HG02938 (cell line): ENCODE measurements around the gene RPP14.
A peak's percentile ranks its signal among the peaks of the same experiment; 100 is the strongest.
"Not testable (repeated sequence)": the region's sequence is repeated elsewhere in the genome, so short reads cannot be mapped to it uniquely, and the experiment has no call there.

Experiments used
- ATAC-seq: cut with Tn5 transposase; IDR thresholded peaks from one replicate; pipeline ENCODE4 v1.9.1; 2021; ENCODE audit warnings: mild to moderate bottlenecking, moderate library complexity; ENCODE audit not compliant: unreplicated experiment

RPP14 gene

GRCh38 chr3:58329922-58330413, 23.9 kb downstream of the RPP14 start:
- ATAC-seq = no peak

- ATAC-seq = no peak
Observed at GRCh38 chr3:58331593-58332152, 25.6 kb downstream of the RPP14 start.

GRCh38 chr3:58332575-58333188, 26.6 kb downstream of the RPP14 start, which contains the start of gene PXK:
TSS of gene PXK (plus strand) at chr3:58332892. CDS start at chr3:58332989, 97 bp downstream.
- ATAC-seq = peak; percentile 76

- peak; percentile 26 for ATAC-seq
Observed at GRCh38 chr3:58333206-58334012, 27.4 kb downstream of the RPP14 start.

- no peak for ATAC-seq
Observed at GRCh38 chr3:58334013-58334321, 27.9 kb downstream of the RPP14 start.

GRCh38 chr3:58334506-58334884, 28.4 kb downstream of the RPP14 start:
- ATAC-seq = no peak

GRCh38 chr3:58335652-58335947, 29.6 kb downstream of the RPP14 start:
- no peak for ATAC-seq

GRCh38 chr3:58336135-58336882, 30.3 kb downstream of the RPP14 start:
- no peak for ATAC-seq

- ATAC-seq = no peak
Observed at GRCh38 chr3:58337190-58337589, 31.1 kb downstream of the RPP14 start.

- ATAC-seq = not testable (repeated sequence)
Observed at GRCh38 chr3:58339146-58339545, 33.1 kb downstream of the RPP14 start.

GRCh38 chr3:58340594-58341244, 34.7 kb downstream of the RPP14 start:
- no peak for ATAC-seq

- ATAC-seq = no peak
Observed at GRCh38 chr3:58341376-58341775, 35.3 kb downstream of the RPP14 start.

GRCh38 chr3:58342676-58343075, 36.6 kb downstream of the RPP14 start:
- ATAC-seq = no peak

GRCh38 chr3:58345457-58345856, 39.4 kb downstream of the RPP14 start:
- no peak for ATAC-seq

GRCh38 chr3:58346368-58346767, 40.3 kb downstream of the RPP14 start:
- ATAC-seq = no peak

- ATAC-seq = no peak
Observed at GRCh38 chr3:58347984-58348383, 41.9 kb downstream of the RPP14 start.

- peak; percentile 86 for ATAC-seq
Observed at GRCh38 chr3:58349792-58350626, 44.0 kb downstream of the RPP14 start.

GRCh38 chr3:58350627-58351013, 44.6 kb downstream of the RPP14 start:
- ATAC-seq = no peak

GRCh38 chr3:58351920-58352319, 45.9 kb downstream of the RPP14 start:
- ATAC-seq = no peak

GRCh38 chr3:58352626-58353025, 46.6 kb downstream of the RPP14 start:
- ATAC-seq = no peak
